ENCODE measurements around the gene KCNMB2.

Gene KCNMB2

GRCh38 chr3:178772746-178773145 lies 236.5 kb downstream of the KCNMB2 start:
- peaks cover 27% of the 10 kb centered on the region for H3K4me1 ChIP-seq (ENCODE audit: low read length)
- no peaks in the 10 kb centered on the region for H3K79me2 ChIP-seq (ENCODE audit: low read length)
- H4K20me1 ChIP-seq (ENCODE audit: insufficient read depth, low read length): 0 out of 2 replicates have a peak, but pooled peaks cover 7% of the 10 kb centered on the region
- H3K27me3 ChIP-seq (ENCODE audit: low read depth, low read length): no peaks in the 10 kb centered on the region
- no peaks in the 10 kb centered on the region for H3K36me3 ChIP-seq (replicated peaks; ENCODE audit: low read depth, low read length)
- no peak overlapping the region for H3K4me3 ChIP-seq (ENCODE audit: low read length)
- no peaks in the 10 kb centered on the region for H3K9me3 ChIP-seq (ENCODE audit: insufficient read depth, low read length)
- no peak overlapping the region for H3K9ac ChIP-seq (ENCODE audit: low read length)
- H3K27ac ChIP-seq (ENCODE audit: low read length): no peak overlapping the region
- no peak overlapping the region for H3K4me2 ChIP-seq (ENCODE audit: low read length)
- TF ChIP-seq CTCF (IDR thresholded peaks at IDR 0.05; ENCODE audit: low read depth, low read length) (no peak), EZH2phosphoT487 (IDR thresholded peaks at IDR 0.05; ENCODE audit: low read depth) (no peak)
- no peak overlapping the region for H2AFZ ChIP-seq (ENCODE audit: low read depth, low read length)

GRCh38 chr3:178773358-178773757 lies 237.1 kb downstream of the KCNMB2 start:
- Histone ChIP-seq H3K4me3 (ENCODE audit: low read length) (no peak overlapping the region), H3K4me2 (ENCODE audit: low read length) (no peak overlapping the region), H3K27ac (ENCODE audit: low read length) (no peak overlapping the region), H3K4me1 (ENCODE audit: low read length) (peaks cover 27% of the 10 kb centered on the region), H4K20me1 (ENCODE audit: insufficient read depth, low read length) (0 out of 2 replicates have a peak, but pooled peaks cover 7% of the 10 kb centered on the region), H3K27me3 (ENCODE audit: low read depth, low read length) (no peaks in the 10 kb centered on the region), H2AFZ (ENCODE audit: low read depth, low read length) (no peak overlapping the region), H3K36me3 (replicated peaks; ENCODE audit: low read depth, low read length) (no peaks in the 10 kb centered on the region), H3K79me2 (ENCODE audit: low read length) (no peaks in the 10 kb centered on the region), H3K9me3 (ENCODE audit: insufficient read depth, low read length) (no peaks in the 10 kb centered on the region), H3K9ac (ENCODE audit: low read length) (no peak overlapping the region)
- TF ChIP-seq CTCF (IDR thresholded peaks at IDR 0.05; ENCODE audit: low read depth, low read length): no peak
- TF ChIP-seq EZH2phosphoT487 (IDR thresholded peaks at IDR 0.05; ENCODE audit: low read depth): no peak

GRCh38 chr3:178777718-178778411 lies 241.6 kb downstream of the KCNMB2 start:
- no peaks in the 10 kb centered on the region for H4K20me1 ChIP-seq (ENCODE audit: insufficient read depth, low read length)
- H3K27ac ChIP-seq (ENCODE audit: low read length): no peak overlapping the region
- H3K79me2 ChIP-seq (ENCODE audit: low read length): no peaks in the 10 kb centered on the region
- H3K4me1 ChIP-seq (ENCODE audit: low read length): peaks cover 24% of the 10 kb centered on the region
- no peaks in the 10 kb centered on the region for H3K9me3 ChIP-seq (ENCODE audit: insufficient read depth, low read length)
- no peak for TF ChIP-seq CTCF (IDR thresholded peaks at IDR 0.05; ENCODE audit: low read depth, low read length)
- no peak for TF ChIP-seq EZH2phosphoT487 (IDR thresholded peaks at IDR 0.05; ENCODE audit: low read depth)
- no peak overlapping the region for H2AFZ ChIP-seq (ENCODE audit: low read depth, low read length)
- H3K36me3 ChIP-seq (replicated peaks; ENCODE audit: low read depth, low read length): no peaks in the 10 kb centered on the region
- peak overlapping the region; percentile 51 for H3K4me2 ChIP-seq (ENCODE audit: low read length)
- H3K4me3 ChIP-seq (ENCODE audit: low read length): no peak overlapping the region
- no peak overlapping the region for H3K9ac ChIP-seq (ENCODE audit: low read length)
- no peaks in the 10 kb centered on the region for H3K27me3 ChIP-seq (ENCODE audit: low read depth, low read length)

- H3K27me3 ChIP-seq (ENCODE audit: low read depth, low read length): no peaks in the 10 kb centered on the region
- H4K20me1 ChIP-seq (ENCODE audit: insufficient read depth, low read length): no peaks in the 10 kb centered on the region
- TF ChIP-seq CTCF (IDR thresholded peaks at IDR 0.05; ENCODE audit: low read depth, low read length): no peak
- TF ChIP-seq EZH2phosphoT487 (IDR thresholded peaks at IDR 0.05; ENCODE audit: low read depth): no peak
- no peak overlapping the region for H3K4me2 ChIP-seq (ENCODE audit: low read length)
- no peak overlapping the region for H3K27ac ChIP-seq (ENCODE audit: low read length)
- no peaks in the 10 kb centered on the region for H3K9me3 ChIP-seq (ENCODE audit: insufficient read depth, low read length)
- no peak overlapping the region for H3K9ac ChIP-seq (ENCODE audit: low read length)
- no peak overlapping the region for H3K4me3 ChIP-seq (ENCODE audit: low read length)
- no peaks in the 10 kb centered on the region for H3K36me3 ChIP-seq (replicated peaks; ENCODE audit: low read depth, low read length)
- H3K79me2 ChIP-seq (ENCODE audit: low read length): no peaks in the 10 kb centered on the region
- no peak overlapping the region for H2AFZ ChIP-seq (ENCODE audit: low read depth, low read length)
- H3K4me1 ChIP-seq (ENCODE audit: low read length): peaks cover 24% of the 10 kb centered on the region
Observed at GRCh38 chr3:178778589-178778988, 242.4 kb downstream of the KCNMB2 start.

Measured in OCI-LY3 (cell line).